Activated T-helper 1 cell treated with anti-CD3 and anti-CD28 coated beads, Interleukin-12 subunit alpha, Interleukin-12 subunit beta, Interleukin-2, Interleukin-4 antibody, amounts not matched to agents 30 ng/mL and 10 ng/mL and 1 ng/mL, durations not matched to agents 14 hours and 24 hours and 36 hours (primary cell): ENCODE measurements around the gene CYP2J2. TPM values are rescaled to one million over a fixed set of nuclear protein-coding genes. Genes with fewer than 3 reads are reported as not detected.
"Not testable (repeated sequence)": the region's sequence is repeated elsewhere in the genome, so short reads cannot be mapped to it uniquely, and the experiment has no call there.

Experiments
- DNase-seq: peaks from one replicate; pipeline ENCODE4 v3.0.0; 2021; ENCODE audit warnings: low spot score
- H3K27ac Mint-ChIP-seq: one replicate; pipeline ENCODE4 v1.8.0; 2021; ENCODE audit warnings: mild to moderate bottlenecking, mixed read lengths
- H3K27me3 Mint-ChIP-seq: one replicate; pipeline ENCODE4 v1.8.0; 2022; ENCODE audit warnings: mild to moderate bottlenecking, moderate library complexity, mixed read lengths; ENCODE audit not compliant: insufficient read depth
- H3K36me3 Mint-ChIP-seq: one replicate; pipeline ENCODE4 v1.8.0; 2021; ENCODE audit warnings: low read depth, mixed read lengths
- H3K4me1 Mint-ChIP-seq: one replicate; pipeline ENCODE4 v1.8.0; 2021; ENCODE audit warnings: low read depth, mixed read lengths
- H3K4me3 Mint-ChIP-seq: one replicate; pipeline ENCODE4 v1.8.0; 2021; ENCODE audit warnings: mild to moderate bottlenecking, moderate library complexity, mixed read lengths
- H3K9me3 Mint-ChIP-seq: one replicate; pipeline ENCODE4 v1.8.0; 2021; ENCODE audit warnings: mixed read lengths
- intact Hi-C: fragments of 100-400 bp; cut with micrococcal nuclease; formaldehyde crosslinking; loops from one replicate; pipeline ENCODE4 v1.15.1; 2024
- total RNA-seq: library from RNA; stranded (reverse); gene quantifications from 2 replicates; pipeline ENCODE4 v1.2.3, GENCODE V29; 2022

Gene CYP2J2
- total RNA-seq, 1 donor from 2014 or later: 0.54 TPM

- no peaks in the 10 kb centered on the region for H3K4me1 Mint-ChIP-seq
- intact Hi-C loops: loop anchor here (5.0 to 10.0 kb wide), 3 partner anchors 163 to 1431 kb away; no protein-coding TSS in a partner anchor
- no peaks in the 10 kb centered on the region for H3K36me3 Mint-ChIP-seq
These were observed 19.2 kb upstream of the CYP2J2 start for GRCh38 chr1:59945790-59946189.

GRCh38 chr1:59939393-59939792, 12.8 kb upstream of the CYP2J2 start:
- Mint-ChIP-seq H3K27me3 (peaks cover 13% of the 10 kb centered on the region), H3K36me3 (no peaks in the 10 kb centered on the region), H3K4me3 (no peak overlapping the region), H3K4me1 (no peaks in the 10 kb centered on the region), H3K27ac (no peak overlapping the region), H3K9me3 (peaks cover 5% of the 10 kb centered on the region)
- DNase-seq: no peak
- intact Hi-C loops: no loop called here

More at GRCh38 chr1:59945790-59946189, 19.2 kb upstream of the CYP2J2 start:
- Mint-ChIP-seq H3K9me3 (no peaks in the 10 kb centered on the region), H3K27ac (no peak overlapping the region), H3K4me3 (no peak overlapping the region), H3K27me3 (peaks cover 13% of the 10 kb centered on the region)
- no peak for DNase-seq

- no peaks in the 10 kb centered on the region for H3K36me3 Mint-ChIP-seq
- DNase-seq: no peak
- H3K27ac Mint-ChIP-seq: no peak overlapping the region
- H3K4me3 Mint-ChIP-seq: no peak overlapping the region
- H3K27me3 Mint-ChIP-seq: peaks cover 11% of the 10 kb centered on the region
- no peaks in the 10 kb centered on the region for H3K4me1 Mint-ChIP-seq
- H3K9me3 Mint-ChIP-seq: peaks cover 5% of the 10 kb centered on the region
- intact Hi-C loops: no loop called here
These were observed 11.2 kb upstream of the CYP2J2 start for GRCh38 chr1:59937636-59938210.

GRCh38 chr1:59936358-59936821, 9.8 kb upstream of the CYP2J2 start:
- H3K27me3 Mint-ChIP-seq: peaks cover 13% of the 10 kb centered on the region
- no peak overlapping the region for H3K27ac Mint-ChIP-seq
- intact Hi-C loops: no loop called here
- no peak overlapping the region for H3K4me3 Mint-ChIP-seq
- H3K4me1 Mint-ChIP-seq: no peaks in the 10 kb centered on the region
- H3K36me3 Mint-ChIP-seq: no peaks in the 10 kb centered on the region
- H3K9me3 Mint-ChIP-seq: peaks cover 5% of the 10 kb centered on the region
- no peak for DNase-seq

GRCh38 chr1:59928996-59929395, 2.4 kb upstream of the CYP2J2 start:
- intact Hi-C loops: no loop called here
- Mint-ChIP-seq H3K27me3 (peaks cover 39% of the 10 kb centered on the region), H3K36me3 (no peaks in the 10 kb centered on the region)

GRCh38 chr1:59927213-59927612, 640 bp upstream of the CYP2J2 start:
- Mint-ChIP-seq H3K27ac (no peak overlapping the region), H3K9me3 (peaks cover 19% of the 10 kb centered on the region), H3K36me3 (peaks cover 4% of the 10 kb centered on the region), H3K27me3 (peaks cover 34% of the 10 kb centered on the region), H3K4me3 (peak overlapping the region; percentile 84), H3K4me1 (peaks cover 19% of the 10 kb centered on the region)
- intact Hi-C loops: no loop called here
- no peak for DNase-seq

More at GRCh38 chr1:59928996-59929395, 2.4 kb upstream of the CYP2J2 start:
- no peak overlapping the region for H3K4me3 Mint-ChIP-seq
- no peak for DNase-seq
- H3K9me3 Mint-ChIP-seq: peaks cover 13% of the 10 kb centered on the region
- H3K4me1 Mint-ChIP-seq: peaks cover 19% of the 10 kb centered on the region
- no peak overlapping the region for H3K27ac Mint-ChIP-seq

GRCh38 chr1:59924653-59925052, 1.9 kb downstream of the CYP2J2 start:
- Mint-ChIP-seq H3K9me3 (peaks cover 19% of the 10 kb centered on the region), H3K36me3 (peaks cover 4% of the 10 kb centered on the region), H3K4me1 (peaks cover 19% of the 10 kb centered on the region), H3K4me3 (no peak overlapping the region), H3K27me3 (peaks cover 30% of the 10 kb centered on the region), H3K27ac (no peak overlapping the region)
- DNase-seq: no peak
- intact Hi-C loops: no loop called here

- Mint-ChIP-seq H3K27me3 (peaks cover 10% of the 10 kb centered on the region), H3K4me1 (peaks cover 20% of the 10 kb centered on the region), H3K9me3 (peaks cover 19% of the 10 kb centered on the region)
- H3K36me3 Mint-ChIP-seq, H3K27ac Mint-ChIP-seq, DNase-seq, H3K4me3 Mint-ChIP-seq, intact Hi-C loops: not testable (repeated sequence)
These were observed 5.2 kb downstream of the CYP2J2 start for GRCh38 chr1:59921258-59921899.

- Mint-ChIP-seq H3K27ac (no peak overlapping the region), H3K36me3 (peaks cover 4% of the 10 kb centered on the region), H3K27me3 (peaks cover 10% of the 10 kb centered on the region), H3K4me1 (peaks cover 7% of the 10 kb centered on the region), H3K4me3 (no peak overlapping the region), H3K9me3 (peaks cover 11% of the 10 kb centered on the region)
- no peak for DNase-seq
- intact Hi-C loops: no loop called here
These were observed 6.8 kb downstream of the CYP2J2 start for GRCh38 chr1:59919746-59920145.

- DNase-seq: no peak
- Mint-ChIP-seq H3K4me3 (no peak overlapping the region), H3K4me1 (peaks cover 7% of the 10 kb centered on the region), H3K27me3 (peaks cover 10% of the 10 kb centered on the region), H3K36me3 (no peaks in the 10 kb centered on the region), H3K9me3 (no peaks in the 10 kb centered on the region), H3K27ac (no peak overlapping the region)
- intact Hi-C loops: no loop called here
These were observed 8.8 kb downstream of the CYP2J2 start for GRCh38 chr1:59917785-59918180.

- Mint-ChIP-seq H3K27ac (no peak overlapping the region), H3K4me3 (no peak overlapping the region), H3K4me1 (peaks cover 7% of the 10 kb centered on the region), H3K27me3 (peaks cover 10% of the 10 kb centered on the region), H3K9me3 (no peaks in the 10 kb centered on the region), H3K36me3 (no peaks in the 10 kb centered on the region)
- DNase-seq: no peak
- intact Hi-C loops: no loop called here
These were observed 9.4 kb downstream of the CYP2J2 start for GRCh38 chr1:59917026-59917784.

- Mint-ChIP-seq H3K9me3 (no peaks in the 10 kb centered on the region), H3K4me1 (peaks cover 7% of the 10 kb centered on the region), H3K4me3 (no peak overlapping the region), H3K27ac (no peak overlapping the region), H3K36me3 (peaks cover 3% of the 10 kb centered on the region), H3K27me3 (peaks cover 4% of the 10 kb centered on the region)
- no peak for DNase-seq
- intact Hi-C loops: no loop called here
These were observed 11.1 kb downstream of the CYP2J2 start for GRCh38 chr1:59915516-59915915.

GRCh38 chr1:59914791-59915286, 11.7 kb downstream of the CYP2J2 start:
- H3K4me3 Mint-ChIP-seq, H3K9me3 Mint-ChIP-seq, intact Hi-C loops, DNase-seq, H3K36me3 Mint-ChIP-seq, H3K4me1 Mint-ChIP-seq, H3K27ac Mint-ChIP-seq, H3K27me3 Mint-ChIP-seq: not testable (repeated sequence)
